Neutrophil (primary cell): ENCODE data around the gene AKAP7.

Source experiments
- H3K27ac ChIP-seq: fragments of 200-600 bp; sonication (generic); 2 replicates; pipeline ENCODE4 v1.5.1; 2016; ENCODE audit warnings: mild to moderate bottlenecking, moderate library complexity
- H3K27me3 ChIP-seq: fragments of 200-600 bp; sonication (generic); 2 replicates; pipeline ENCODE4 v1.6.0; 2016; ENCODE audit warnings: mild to moderate bottlenecking
- H3K36me3 ChIP-seq: fragments of 200-600 bp; sonication (generic); 2 replicates; pipeline ENCODE4 v1.5.1; 2017
- H3K4me1 ChIP-seq, 2 experiments: fragments of 200-600 bp in 1 of 2; sonication (generic) in 1 of 2; 1 replicate in 1 of 2; 2 replicates in 1 of 2; pipeline versions ENCODE4 v1.5.1 to v1.6.1; 2013 to 2016; ENCODE audit warnings: low read depth in 1 of 2, low read length in 1 of 2, mild to moderate bottlenecking in 1 of 2, moderate library complexity in 1 of 2; ENCODE audit not compliant: control insufficient read depth in 1 of 2, insufficient read depth in 1 of 2
- H3K4me3 ChIP-seq, 2 experiments: fragments of 200-600 bp in 1 of 2; sonication (generic) in 1 of 2; 1 replicate in 1 of 2; 2 replicates in 1 of 2; pipeline ENCODE4 v1.5.1; 2013 to 2016; ENCODE audit warnings: low read depth in 1 of 2, low read length in 1 of 2, mild to moderate bottlenecking in 1 of 2, moderate library complexity in 1 of 2
- H3K9me3 ChIP-seq: fragments of 200-600 bp; sonication (generic); 2 replicates; pipeline ENCODE4 v1.5.1; 2016
- CTCF ChIP-seq: fragments of 200-600 bp; sonication (generic); IDR thresholded peaks from 2 replicates; pipeline ENCODE4 v1.5.1; 2016; ENCODE audit warnings: antibody characterized with exemption

Gene AKAP7

GRCh38 chr6:131331151-131331550 is 195.9 kb downstream of the AKAP7 start:
- Histone ChIP-seq H3K27me3 (no peaks in the 10 kb centered on the region), H3K9me3 (no peaks in the 10 kb centered on the region), H3K4me3 (no peak overlapping the region), H3K4me1 (no peaks in the 10 kb centered on the region), H3K36me3 (no peaks in the 10 kb centered on the region), H3K27ac (no peak overlapping the region)
- TF ChIP-seq CTCF = no peak

GRCh38 chr6:131331873-131332781 is 196.9 kb downstream of the AKAP7 start:
- no peak overlapping the region for H3K4me3 ChIP-seq
- H3K36me3 ChIP-seq = no peaks in the 10 kb centered on the region
- no peaks in the 10 kb centered on the region for H3K9me3 ChIP-seq
- H3K27me3 ChIP-seq = no peaks in the 10 kb centered on the region
- TF ChIP-seq CTCF = no peak
- no peaks in the 10 kb centered on the region for H3K4me1 ChIP-seq
- H3K27ac ChIP-seq = no peak overlapping the region
